Activated naive CD4-positive, alpha-beta T cell treated with anti-CD3 and anti-CD28 coated beads for 36 hours (primary cell): Measurements from ENCODE around the gene AATK. TPM values are rescaled to one million over a fixed set of nuclear protein-coding genes. Genes with fewer than 3 reads are reported as not detected.

Source experiments
- CTCF ChIA-PET: fragments of 350-600 bp; sonication (Branson Sonifier 250); formaldehyde crosslinking; loops from one replicate; lab custom pipeline; 2021; ENCODE audit warnings: antibody characterized with exemption; lab: Charles Lee
- DNase-seq: peaks from one replicate; pipeline ENCODE4 v3.0.0-alpha.2; 2020
- H3K27ac Mint-ChIP-seq: one replicate; pipeline ENCODE4 v1.8.0; 2021; ENCODE audit warnings: mild to moderate bottlenecking, mixed read lengths
- H3K27me3 Mint-ChIP-seq: one replicate; pipeline ENCODE4 v1.8.0; 2021; ENCODE audit warnings: low read depth, mixed read lengths
- H3K36me3 Mint-ChIP-seq: one replicate; pipeline ENCODE4 v1.8.0; 2021; ENCODE audit warnings: low read depth, mixed read lengths
- H3K4me1 Mint-ChIP-seq: one replicate; pipeline ENCODE4 v1.8.0; 2021; ENCODE audit warnings: low read depth, mixed read lengths
- H3K4me3 Mint-ChIP-seq: one replicate; pipeline ENCODE4 v1.8.0; 2021; ENCODE audit warnings: mild to moderate bottlenecking, moderate library complexity, mixed read lengths
- H3K9me3 Mint-ChIP-seq: one replicate; pipeline ENCODE4 v1.8.0; 2021; ENCODE audit warnings: mixed read lengths
- intact Hi-C: fragments of 100-400 bp; cut with micrococcal nuclease; formaldehyde crosslinking; loops from one replicate; pipeline ENCODE4 v1.15.1; 2023
- total RNA-seq, 2 experiments: library from RNA; stranded (reverse); gene quantifications; one replicate each; pipeline ENCODE4 v1.2.3, GENCODE V29; 2021

AATK gene
- total RNA-seq, 2 experiments from 2014 or later, result 0.32 TPM; not detected in 1

GRCh38 chr17:81139428-81139827, 26.6 kb downstream of the AATK start:
- peaks cover 12% of the 10 kb centered on the region for H3K9me3 Mint-ChIP-seq
- no peak for DNase-seq
- H3K4me1 Mint-ChIP-seq, result no peaks in the 10 kb centered on the region
- H3K36me3 Mint-ChIP-seq, result no peaks in the 10 kb centered on the region
- CTCF ChIA-PET, result interaction anchor here (0.6 kb wide), 1 partner anchor 25 kb away, joined by 4 read pairs; no protein-coding TSS in a partner anchor
- intact Hi-C loops, result no loop called here
- no peak overlapping the region for H3K4me3 Mint-ChIP-seq
- H3K27me3 Mint-ChIP-seq, result no peaks in the 10 kb centered on the region
- no peak overlapping the region for H3K27ac Mint-ChIP-seq

- intact Hi-C loops, result no loop called here
- H3K27ac Mint-ChIP-seq, result no peak overlapping the region
- no peaks in the 10 kb centered on the region for H3K4me1 Mint-ChIP-seq
- no peaks in the 10 kb centered on the region for H3K36me3 Mint-ChIP-seq
- H3K9me3 Mint-ChIP-seq, result peaks cover 12% of the 10 kb centered on the region
- no peak for DNase-seq
- no peaks in the 10 kb centered on the region for H3K27me3 Mint-ChIP-seq
- no peak overlapping the region for H3K4me3 Mint-ChIP-seq
- CTCF ChIA-PET, result no interaction called here
These were observed 27.5 kb downstream of the AATK start for GRCh38 chr17:81138500-81138899.

GRCh38 chr17:81138083-81138482, 27.9 kb downstream of the AATK start:
- DNase-seq, result no peak
- Mint-ChIP-seq H3K27ac (no peak overlapping the region), H3K4me1 (no peaks in the 10 kb centered on the region), H3K9me3 (peaks cover 12% of the 10 kb centered on the region), H3K4me3 (no peak overlapping the region), H3K36me3 (no peaks in the 10 kb centered on the region), H3K27me3 (no peaks in the 10 kb centered on the region)
- CTCF ChIA-PET, result no interaction called here
- intact Hi-C loops, result no loop called here

GRCh38 chr17:81137248-81137647, 28.8 kb downstream of the AATK start:
- Mint-ChIP-seq H3K36me3 (no peaks in the 10 kb centered on the region), H3K27ac (no peak overlapping the region), H3K4me3 (no peak overlapping the region), H3K27me3 (no peaks in the 10 kb centered on the region), H3K9me3 (peaks cover 12% of the 10 kb centered on the region), H3K4me1 (no peaks in the 10 kb centered on the region)
- CTCF ChIA-PET, result no interaction called here
- no peak for DNase-seq
- intact Hi-C loops, result no loop called here

- CTCF ChIA-PET, result no interaction called here
- Mint-ChIP-seq H3K36me3 (no peaks in the 10 kb centered on the region), H3K4me1 (no peaks in the 10 kb centered on the region), H3K9me3 (peaks cover 12% of the 10 kb centered on the region), H3K4me3 (no peak overlapping the region), H3K27me3 (no peaks in the 10 kb centered on the region), H3K27ac (no peak overlapping the region)
- intact Hi-C loops, result no loop called here
- DNase-seq, result no peak
These were observed 29.7 kb downstream of the AATK start for GRCh38 chr17:81136366-81136765.

- Mint-ChIP-seq H3K9me3 (peaks cover 12% of the 10 kb centered on the region), H3K27me3 (no peaks in the 10 kb centered on the region), H3K27ac (no peak overlapping the region), H3K4me3 (no peak overlapping the region), H3K36me3 (no peaks in the 10 kb centered on the region), H3K4me1 (no peaks in the 10 kb centered on the region)
- CTCF ChIA-PET, result no interaction called here
- intact Hi-C loops, result no loop called here
- DNase-seq, result no peak
These were observed 30.3 kb downstream of the AATK start for GRCh38 chr17:81135505-81136278.

- H3K36me3 Mint-ChIP-seq, result no peaks in the 10 kb centered on the region
- no peak overlapping the region for H3K4me3 Mint-ChIP-seq
- DNase-seq, result no peak
- H3K27ac Mint-ChIP-seq, result no peak overlapping the region
- no peaks in the 10 kb centered on the region for H3K4me1 Mint-ChIP-seq
- H3K27me3 Mint-ChIP-seq, result no peaks in the 10 kb centered on the region
- peaks cover 12% of the 10 kb centered on the region for H3K9me3 Mint-ChIP-seq
- CTCF ChIA-PET, result interaction anchor here (0.5 kb wide), 1 partner anchor 55 kb away, joined by 3 read pairs; no protein-coding TSS in a partner anchor
- intact Hi-C loops, result no loop called here
These were observed 31.8 kb downstream of the AATK start for GRCh38 chr17:81134064-81134781.

- peaks cover 7% of the 10 kb centered on the region for H3K9me3 Mint-ChIP-seq
- no peak overlapping the region for H3K4me3 Mint-ChIP-seq
- CTCF ChIA-PET, result no interaction called here
- H3K27ac Mint-ChIP-seq, result no peak overlapping the region
- DNase-seq, result no peak
- no peaks in the 10 kb centered on the region for H3K4me1 Mint-ChIP-seq
- no peaks in the 10 kb centered on the region for H3K36me3 Mint-ChIP-seq
- H3K27me3 Mint-ChIP-seq, result no peaks in the 10 kb centered on the region
- intact Hi-C loops, result no loop called here
These were observed 33.0 kb downstream of the AATK start for GRCh38 chr17:81132770-81133723.

GRCh38 chr17:81132197-81132540, 33.9 kb downstream of the AATK start:
- Mint-ChIP-seq H3K27me3 (no peaks in the 10 kb centered on the region), H3K9me3 (no peaks in the 10 kb centered on the region), H3K4me1 (no peaks in the 10 kb centered on the region), H3K4me3 (no peak overlapping the region), H3K27ac (no peak overlapping the region), H3K36me3 (no peaks in the 10 kb centered on the region)
- DNase-seq, result no peak
- CTCF ChIA-PET, result no interaction called here
- intact Hi-C loops, result no loop called here

GRCh38 chr17:81131486-81132196, 34.4 kb downstream of the AATK start:
- Mint-ChIP-seq H3K27me3 (no peaks in the 10 kb centered on the region), H3K4me3 (no peak overlapping the region), H3K9me3 (no peaks in the 10 kb centered on the region), H3K27ac (no peak overlapping the region), H3K36me3 (no peaks in the 10 kb centered on the region), H3K4me1 (no peaks in the 10 kb centered on the region)
- CTCF ChIA-PET, result no interaction called here
- intact Hi-C loops, result no loop called here
- no peak for DNase-seq

GRCh38 chr17:81130385-81131361, 35.3 kb downstream of the AATK start:
- Mint-ChIP-seq H3K4me3 (no peak overlapping the region), H3K27me3 (no peaks in the 10 kb centered on the region), H3K9me3 (no peaks in the 10 kb centered on the region), H3K36me3 (no peaks in the 10 kb centered on the region), H3K27ac (no peak overlapping the region), H3K4me1 (no peaks in the 10 kb centered on the region)
- intact Hi-C loops, result no loop called here
- DNase-seq, result no peak
- CTCF ChIA-PET, result no interaction called here
